DND-41 (cell line): ENCODE measurements around the gene CYSLTR1.
"Not testable (repeated sequence)": the region's sequence is repeated elsewhere in the genome, so short reads cannot be mapped to it uniquely, and the experiment has no call there.

Experiments used
- ATAC-seq: fragments of 200-7000 bp; cut with Tn5 transposase; 3 replicates; pipeline ENCODE4 v1.9.1; 2021; ENCODE audit warnings: low read depth; ENCODE audit not compliant: insufficient read depth
- DNase-seq: peaks from one replicate; pipeline ENCODE4 v3.0.0-alpha.2; 2020
- H2AFZ ChIP-seq: 2 replicates; pipeline ENCODE4 v1.6.0; 2012; ENCODE audit warnings: low read depth, low read length
- H3K27ac ChIP-seq: 2 replicates; pipeline ENCODE4 v1.5.1; 2012; ENCODE audit warnings: low read length, inconsistent platforms
- H3K27me3 ChIP-seq: fragments of 200-600 bp; sonication (generic); 2 replicates; pipeline ENCODE4 v1.6.0; 2012; ENCODE audit warnings: low read length, mild to moderate bottlenecking, inconsistent platforms; ENCODE audit not compliant: insufficient read depth, poor library complexity
- H3K36me3 ChIP-seq: 2 replicates; pipeline ENCODE4 v1.5.1; 2012; ENCODE audit warnings: low read length, inconsistent platforms; ENCODE audit not compliant: insufficient read depth
- H3K4me1 ChIP-seq: 2 replicates; pipeline ENCODE4 v1.5.1; 2012; ENCODE audit warnings: mild to moderate bottlenecking, low read length; ENCODE audit not compliant: insufficient read depth
- H3K4me2 ChIP-seq: 2 replicates; pipeline ENCODE4 v1.6.0; 2012; ENCODE audit warnings: mild to moderate bottlenecking, moderate library complexity, low read length, inconsistent platforms; ENCODE audit not compliant: insufficient read depth
- H3K4me3 ChIP-seq, 2 experiments: fragments of 200-600 bp in 1 of 2; shearing (Covaris generic) in 1 of 2; 2 replicates each; pipeline ENCODE4 v1.5.1; 2012 to 2016; ENCODE audit warnings: inconsistent platforms in 2 of 2, low read length in 2 of 2, mild to moderate bottlenecking in 2 of 2, low read depth in 1 of 2, moderate library complexity in 1 of 2
- H3K79me2 ChIP-seq: 2 replicates; pipeline ENCODE4 v1.6.0; 2012; ENCODE audit warnings: low read length, inconsistent platforms; ENCODE audit not compliant: insufficient read depth
- H3K9ac ChIP-seq: 2 replicates; pipeline ENCODE4 v1.6.0; 2012; ENCODE audit warnings: low read depth, mild to moderate bottlenecking, inconsistent platforms, low read length, moderate library complexity
- H3K9me3 ChIP-seq: 2 replicates; pipeline ENCODE4 v1.5.1; 2012; ENCODE audit warnings: low read length, moderate library complexity, mild to moderate bottlenecking, inconsistent platforms; ENCODE audit not compliant: insufficient read depth, severe bottlenecking
- H4K20me1 ChIP-seq: 2 replicates; pipeline ENCODE4 v1.6.0; 2012; ENCODE audit warnings: low read length; ENCODE audit not compliant: insufficient read depth
- EZH2 ChIP-seq: IDR thresholded peaks from 3 replicates; pipeline ENCODE4 v1.6.1; 2012; ENCODE audit warnings: borderline replicate concordance, low read depth, mild to moderate bottlenecking, moderate library complexity, low read length, inconsistent platforms; ENCODE audit not compliant: severe bottlenecking
- TF ChIP-seq, protein P1 (sequence below): IDR thresholded peaks from 2 replicates; pipeline ENCODE4 v1.5.1; 2012; ENCODE audit warnings: borderline replicate concordance, low read length, moderate library complexity, mild to moderate bottlenecking; ENCODE audit not compliant: poor library complexity, severe bottlenecking; ENCODE audit errors: extremely low read depth

Gene CYSLTR1

DNA sequence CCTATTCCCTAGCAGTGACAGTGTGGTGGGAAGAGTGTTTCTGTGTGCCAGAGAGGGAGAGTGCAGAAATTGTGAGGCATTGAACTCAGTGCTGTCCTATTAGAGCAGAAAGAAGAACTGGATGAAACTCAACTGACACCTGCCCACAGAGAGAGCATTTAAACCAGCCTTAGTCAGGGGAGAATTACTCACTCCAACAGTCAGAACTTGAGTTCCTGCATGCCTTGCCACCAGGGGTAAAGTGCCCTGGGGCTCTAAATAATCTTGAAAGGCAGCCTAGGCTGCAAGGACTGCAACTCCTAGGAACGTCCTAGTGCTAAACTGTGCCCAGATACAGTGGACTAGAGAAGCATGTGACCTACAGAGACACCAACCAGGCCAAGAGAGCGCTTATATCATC lies 12.8 kb downstream of the CYSLTR1 start:
- Histone ChIP-seq H3K27me3 (no peaks in the 10 kb centered on the region), H3K27ac (no peak overlapping the region), H3K4me1 (no peaks in the 10 kb centered on the region), H3K79me2 (no peaks in the 10 kb centered on the region), H3K4me2 (no peak overlapping the region), H3K4me3 (no peak overlapping the region), H3K9ac (no peak overlapping the region), H3K9me3 (no peaks in the 10 kb centered on the region), H3K36me3 (no peaks in the 10 kb centered on the region), H4K20me1 (no peaks in the 10 kb centered on the region), H2AFZ (no peak overlapping the region)
- ATAC-seq (no peak), DNase-seq (no peak)
- no peak for TF ChIP-seq EZH2
- TF ChIP-seq, protein P1, sequence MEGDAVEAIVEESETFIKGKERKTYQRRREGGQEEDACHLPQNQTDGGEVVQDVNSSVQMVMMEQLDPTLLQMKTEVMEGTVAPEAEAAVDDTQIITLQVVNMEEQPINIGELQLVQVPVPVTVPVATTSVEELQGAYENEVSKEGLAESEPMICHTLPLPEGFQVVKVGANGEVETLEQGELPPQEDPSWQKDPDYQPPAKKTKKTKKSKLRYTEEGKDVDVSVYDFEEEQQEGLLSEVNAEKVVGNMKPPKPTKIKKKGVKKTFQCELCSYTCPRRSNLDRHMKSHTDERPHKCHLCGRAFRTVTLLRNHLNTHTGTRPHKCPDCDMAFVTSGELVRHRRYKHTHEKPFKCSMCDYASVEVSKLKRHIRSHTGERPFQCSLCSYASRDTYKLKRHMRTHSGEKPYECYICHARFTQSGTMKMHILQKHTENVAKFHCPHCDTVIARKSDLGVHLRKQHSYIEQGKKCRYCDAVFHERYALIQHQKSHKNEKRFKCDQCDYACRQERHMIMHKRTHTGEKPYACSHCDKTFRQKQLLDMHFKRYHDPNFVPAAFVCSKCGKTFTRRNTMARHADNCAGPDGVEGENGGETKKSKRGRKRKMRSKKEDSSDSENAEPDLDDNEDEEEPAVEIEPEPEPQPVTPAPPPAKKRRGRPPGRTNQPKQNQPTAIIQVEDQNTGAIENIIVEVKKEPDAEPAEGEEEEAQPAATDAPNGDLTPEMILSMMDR, result no peak

DNA sequence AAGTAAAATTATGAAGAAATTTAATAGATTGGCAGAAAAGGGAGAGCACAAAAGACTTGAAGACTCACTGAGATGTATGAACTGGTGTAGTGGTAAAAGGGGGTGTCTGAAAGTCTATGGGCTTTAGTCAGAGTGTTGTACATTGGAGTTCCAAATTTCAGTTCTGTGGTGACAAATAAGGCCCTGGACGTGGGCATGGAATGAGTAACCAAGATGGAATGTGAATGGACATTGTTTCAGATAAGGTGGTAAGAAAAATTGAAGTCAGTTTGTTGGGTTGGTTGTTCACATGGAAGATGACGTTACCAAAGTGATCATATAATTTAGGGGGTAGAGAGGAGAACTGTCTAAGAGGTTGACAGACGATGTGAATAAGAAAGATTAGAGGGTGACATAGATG lies 13.9 kb downstream of the CYSLTR1 start:
- Histone ChIP-seq H3K27ac (no peak overlapping the region), H3K9ac (no peak overlapping the region), H3K36me3 (no peaks in the 10 kb centered on the region), H3K4me2 (no peak overlapping the region), H3K9me3 (no peaks in the 10 kb centered on the region), H3K79me2 (no peaks in the 10 kb centered on the region), H3K4me3 (no peak overlapping the region), H4K20me1 (no peaks in the 10 kb centered on the region), H3K4me1 (no peaks in the 10 kb centered on the region), H2AFZ (no peak overlapping the region), H3K27me3 (no peaks in the 10 kb centered on the region)
- ATAC-seq (no peak), DNase-seq (no peak)
- TF ChIP-seq, protein P1, result no peak
- no peak for TF ChIP-seq EZH2

DNA sequence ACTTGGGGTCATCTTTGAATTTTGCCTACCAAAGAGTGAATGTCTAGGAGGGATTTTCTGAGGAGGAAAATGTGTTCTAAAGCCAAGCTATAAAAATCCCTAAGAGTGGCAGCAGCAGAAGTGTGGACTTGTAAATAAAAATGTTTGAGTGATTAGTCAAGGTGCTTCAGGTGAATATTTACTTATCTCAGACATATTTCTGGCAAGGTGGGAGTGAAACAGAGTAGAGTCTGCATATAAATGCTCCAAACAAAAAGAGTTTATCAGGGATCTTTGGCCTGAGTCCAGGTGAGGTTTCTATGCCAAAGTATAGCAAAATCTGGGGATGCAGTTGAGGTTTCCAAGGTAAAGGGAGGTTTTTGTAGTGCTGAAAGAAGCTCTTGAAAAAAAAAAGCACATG lies 19.7 kb downstream of the CYSLTR1 start:
- Histone ChIP-seq H3K4me2 (no peak overlapping the region), H4K20me1 (no peaks in the 10 kb centered on the region), H3K36me3 (no peaks in the 10 kb centered on the region), H3K27me3 (no peaks in the 10 kb centered on the region), H3K27ac (no peak overlapping the region), H2AFZ (no peak overlapping the region), H3K79me2 (no peaks in the 10 kb centered on the region), H3K9ac (no peak overlapping the region), H3K4me3 (no peak overlapping the region), H3K4me1 (no peaks in the 10 kb centered on the region), H3K9me3 (no peaks in the 10 kb centered on the region)
- ATAC-seq (no peak), DNase-seq (no peak)
- TF ChIP-seq, protein P1, result no peak
- no peak for TF ChIP-seq EZH2

DNA sequence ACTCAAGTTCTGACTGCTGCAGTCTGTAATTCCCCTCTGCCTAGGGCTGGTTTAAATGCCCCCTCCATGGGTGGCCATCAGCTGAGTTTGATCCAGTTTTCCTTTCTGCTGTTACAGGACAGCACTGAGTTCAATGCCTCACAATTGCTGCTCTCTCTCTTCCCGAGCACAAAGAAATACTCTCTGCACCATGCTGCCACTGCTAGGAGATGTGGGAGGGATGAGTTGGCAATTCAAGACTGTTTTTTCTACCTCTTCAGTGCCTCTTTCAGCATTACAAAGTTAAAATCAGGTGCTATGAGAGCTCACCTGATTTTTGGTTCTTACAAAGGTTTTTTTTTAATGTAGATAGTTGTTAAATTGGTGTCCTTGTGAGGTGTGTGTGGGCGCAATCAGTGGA lies 24.3 kb downstream of the CYSLTR1 start:
- no peaks in the 10 kb centered on the region for H3K27me3 ChIP-seq
- no peaks in the 10 kb centered on the region for H3K4me1 ChIP-seq
- no peak overlapping the region for H2AFZ ChIP-seq
- no peaks in the 10 kb centered on the region for H3K79me2 ChIP-seq
- H4K20me1 ChIP-seq, result no peaks in the 10 kb centered on the region
- no peak overlapping the region for H3K27ac ChIP-seq
- TF ChIP-seq, protein P1, result no peak
- no peak for TF ChIP-seq EZH2
- H3K4me3 ChIP-seq, result no peak overlapping the region
- ATAC-seq, result no peak
- no peaks in the 10 kb centered on the region for H3K36me3 ChIP-seq
- no peak overlapping the region for H3K9ac ChIP-seq
- no peak for DNase-seq
- no peak overlapping the region for H3K4me2 ChIP-seq
- H3K9me3 ChIP-seq, result peaks cover 2% of the 10 kb centered on the region

DNA sequence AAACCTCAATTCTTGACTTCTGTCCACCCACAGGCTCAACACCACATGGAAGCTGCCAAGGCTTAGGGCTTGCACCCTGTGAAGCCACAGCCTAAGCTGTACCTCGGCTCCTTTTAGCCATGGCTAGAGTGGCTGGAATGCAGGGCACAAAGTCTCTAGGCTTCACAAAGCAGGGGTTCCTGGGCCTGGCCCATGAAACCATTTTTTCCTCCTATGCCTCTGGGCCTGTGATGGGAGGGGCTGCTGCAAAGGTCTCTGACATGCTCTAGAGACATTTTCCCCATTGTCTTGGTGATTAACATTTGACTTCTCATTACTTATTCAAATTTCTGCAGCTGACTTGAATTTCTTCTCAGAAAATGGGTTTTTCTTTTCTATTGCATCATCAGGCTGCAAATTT lies 26.5 kb downstream of the CYSLTR1 start:
- not testable (repeated sequence) for H2AFZ ChIP-seq, H3K79me2 ChIP-seq, ATAC-seq, H3K27ac ChIP-seq, H4K20me1 ChIP-seq, H3K9ac ChIP-seq, DNase-seq, H3K9me3 ChIP-seq, H3K4me1 ChIP-seq, H3K36me3 ChIP-seq, H3K4me2 ChIP-seq, H3K4me3 ChIP-seq, H3K27me3 ChIP-seq
